HG03460 (cell line): ENCODE data around the gene MACF1.
A peak's percentile ranks its signal among the peaks of the same experiment; 100 is the strongest.

ENCODE experiments used
- ATAC-seq: cut with Tn5 transposase; IDR thresholded peaks from one replicate; pipeline ENCODE4 v1.9.1; 2021; ENCODE audit not compliant: unreplicated experiment

The MACF1 gene

GRCh38 chr1:39294531-39294930 is 90.0 kb downstream of the MACF1 start:
- no peak for ATAC-seq

GRCh38 chr1:39295901-39296300 is 91.4 kb downstream of the MACF1 start:
- ATAC-seq = no peak

- no peak for ATAC-seq
Measured at GRCh38 chr1:39297551-39297950, 93.1 kb downstream of the MACF1 start.

GRCh38 chr1:39301606-39302005 is 97.1 kb downstream of the MACF1 start:
- no peak for ATAC-seq

- no peak for ATAC-seq
Measured at GRCh38 chr1:39305555-39305954, 101.1 kb downstream of the MACF1 start.

GRCh38 chr1:39310015-39310414 is 105.5 kb downstream of the MACF1 start:
- no peak for ATAC-seq

GRCh38 chr1:39310691-39311090 is 106.2 kb downstream of the MACF1 start:
- no peak for ATAC-seq

GRCh38 chr1:39317111-39317510 is 112.6 kb downstream of the MACF1 start:
- ATAC-seq = no peak

- no peak for ATAC-seq
Measured at GRCh38 chr1:39317910-39318633, 113.6 kb downstream of the MACF1 start.

GRCh38 chr1:39321979-39322378 is 117.5 kb downstream of the MACF1 start:
- ATAC-seq = peak; percentile 52

GRCh38 chr1:39322431-39322830 is 117.9 kb downstream of the MACF1 start:
- no peak for ATAC-seq

GRCh38 chr1:39324888-39325287 is 120.4 kb downstream of the MACF1 start:
- ATAC-seq = no peak

GRCh38 chr1:39326836-39327235 is 122.3 kb downstream of the MACF1 start:
- ATAC-seq = no peak

- ATAC-seq = no peak
Measured at GRCh38 chr1:39328095-39328494, 123.6 kb downstream of the MACF1 start.

- ATAC-seq = no peak
Measured at GRCh38 chr1:39328586-39329121, 124.2 kb downstream of the MACF1 start.

GRCh38 chr1:39331647-39332046 is 127.2 kb downstream of the MACF1 start:
- no peak for ATAC-seq

- ATAC-seq = no peak
Measured at GRCh38 chr1:39332291-39332690, 127.8 kb downstream of the MACF1 start.

- ATAC-seq = no peak
Measured at GRCh38 chr1:39332828-39333227, 128.3 kb downstream of the MACF1 start.

GRCh38 chr1:39333296-39333695 is 128.8 kb downstream of the MACF1 start:
- no peak for ATAC-seq

- ATAC-seq = no peak
Measured at GRCh38 chr1:39335216-39335615, 130.7 kb downstream of the MACF1 start.

- no peak for ATAC-seq
Measured at GRCh38 chr1:39337067-39337466, 132.6 kb downstream of the MACF1 start.

- no peak for ATAC-seq
Measured at GRCh38 chr1:39342776-39343175, 138.3 kb downstream of the MACF1 start.
